NCI-H2081 (cell line): Measurements from ENCODE around the gene IGSF5.
"Not testable (repeated sequence)": the region's sequence is repeated elsewhere in the genome, so short reads cannot be mapped to it uniquely, and the experiment has no call there.

Experiments
- DNase-seq, 2 experiments: peaks; one replicate each; lab custom pipeline; 2025; lab: John Stamatoyannopoulos, UW

The IGSF5 gene

DNA sequence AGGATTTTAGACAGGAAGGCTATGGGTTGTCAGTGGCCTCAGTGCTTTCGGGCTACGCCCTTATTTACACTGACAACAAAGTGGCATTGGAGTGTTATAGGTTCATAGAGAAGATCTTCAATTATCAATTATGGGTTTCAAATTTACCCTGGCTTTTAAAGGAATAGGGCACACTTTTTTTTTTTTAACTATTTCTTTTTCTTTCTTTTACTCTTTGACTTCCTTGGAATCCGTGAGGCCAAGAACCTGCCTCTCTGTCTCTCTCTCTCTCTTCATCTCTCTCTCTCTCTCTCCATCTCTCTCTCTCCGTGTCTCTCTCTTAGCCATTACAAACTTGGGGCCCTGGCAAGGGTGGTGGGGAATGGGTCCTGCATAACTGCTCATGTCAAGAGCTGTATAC lies at the start of gene IGSF5:
TSS of gene IGSF5 (plus strand) at position 301 of the 400 bp plus-strand sequence. CDS start 327 bp downstream, outside the sequence.
- DNase-seq: not testable (repeated sequence)

- no peak for DNase-seq
Measured at GRCh38 chr21:39696196-39696595, 48.8 kb upstream of the IGSF5 start.

DNA sequence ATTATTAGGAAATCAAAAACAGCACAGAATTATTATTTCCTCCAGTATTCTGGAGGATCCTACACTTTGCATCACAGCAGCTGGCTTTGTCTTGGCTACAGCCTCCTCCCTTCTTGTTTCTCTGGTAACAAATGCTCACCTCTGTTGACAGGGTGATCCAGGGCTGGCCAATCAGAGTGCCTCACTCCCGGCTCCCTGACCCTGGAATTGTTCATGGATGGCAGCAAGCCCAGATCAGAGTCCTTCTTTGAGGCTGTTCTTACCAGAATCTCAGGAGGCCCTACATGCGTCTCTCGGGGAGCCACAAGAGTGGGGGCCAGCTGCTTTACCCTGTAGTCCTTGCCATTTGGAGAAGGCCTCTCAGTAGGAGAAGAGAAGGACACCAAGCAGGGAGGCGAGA lies 48.4 kb upstream of the IGSF5 start:
- DNase-seq: peak in 1 of 2 experiments; percentile 54

DNA sequence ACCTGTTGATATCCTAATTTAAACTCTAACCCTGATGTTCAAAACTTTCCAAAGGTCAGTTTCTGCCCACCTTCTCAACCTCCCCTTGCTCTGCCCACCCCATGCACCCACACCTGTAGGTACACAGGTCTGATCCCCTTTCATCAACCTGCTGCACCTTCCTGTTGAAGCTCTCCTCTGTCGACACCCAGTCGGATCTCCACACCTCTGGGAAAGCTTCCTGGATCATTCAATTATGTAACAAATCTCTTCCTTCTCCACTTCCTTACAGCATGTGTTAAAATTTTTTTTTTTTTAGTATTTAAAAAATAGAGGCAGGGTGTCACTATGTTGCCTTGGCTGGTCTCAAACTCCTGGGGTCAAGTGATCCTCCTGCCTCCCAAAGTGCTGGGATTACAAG lies 44.7 kb upstream of the IGSF5 start:
- no peak for DNase-seq

GRCh38 chr21:39703578-39703977 lies 41.4 kb upstream of the IGSF5 start:
- no peak for DNase-seq

DNA sequence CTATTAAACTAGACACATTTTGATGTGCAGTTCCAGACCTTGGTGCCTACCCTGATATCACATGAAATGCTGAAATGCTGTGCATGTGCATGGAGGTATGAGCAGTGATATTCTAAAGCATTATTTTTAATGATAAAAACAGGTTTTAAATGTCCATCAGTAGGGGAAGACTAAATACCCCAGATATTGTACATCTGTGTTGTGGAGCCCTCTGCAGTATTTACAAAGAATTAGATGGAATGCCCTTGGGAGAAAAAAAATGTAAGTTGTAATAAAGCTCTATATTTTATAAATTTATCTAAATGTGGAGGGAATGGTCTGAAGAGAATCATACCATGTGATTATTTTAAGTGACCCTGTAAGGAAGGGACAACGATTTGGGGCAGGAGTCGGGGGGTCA lies 39.1 kb upstream of the IGSF5 start:
- DNase-seq: no peak

DNA sequence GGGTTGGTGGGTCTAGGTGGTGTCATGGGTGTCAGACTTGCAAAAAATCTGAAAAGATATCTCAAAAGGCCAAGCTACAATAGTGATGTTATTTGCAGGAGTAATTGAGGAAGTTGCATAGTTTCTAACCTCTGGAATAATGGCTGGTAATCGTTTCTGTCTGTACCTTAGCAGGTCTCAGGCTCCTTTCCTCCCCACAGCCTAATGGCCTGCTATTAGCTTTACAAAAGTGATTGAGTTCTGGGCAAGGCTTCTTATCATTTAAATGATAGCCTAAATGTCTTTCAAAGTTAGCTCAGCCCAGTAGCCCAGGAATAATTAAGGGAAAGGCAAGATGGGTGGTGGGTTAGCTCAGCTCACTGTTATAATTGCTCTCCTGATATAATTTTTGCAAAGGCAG lies 37.7 kb upstream of the IGSF5 start:
- DNase-seq: no peak

- no peak for DNase-seq
Measured at GRCh38 chr21:39710866-39711265, 34.1 kb upstream of the IGSF5 start.

- no peak for DNase-seq
Measured at GRCh38 chr21:39712273-39712672, 32.7 kb upstream of the IGSF5 start.

DNA sequence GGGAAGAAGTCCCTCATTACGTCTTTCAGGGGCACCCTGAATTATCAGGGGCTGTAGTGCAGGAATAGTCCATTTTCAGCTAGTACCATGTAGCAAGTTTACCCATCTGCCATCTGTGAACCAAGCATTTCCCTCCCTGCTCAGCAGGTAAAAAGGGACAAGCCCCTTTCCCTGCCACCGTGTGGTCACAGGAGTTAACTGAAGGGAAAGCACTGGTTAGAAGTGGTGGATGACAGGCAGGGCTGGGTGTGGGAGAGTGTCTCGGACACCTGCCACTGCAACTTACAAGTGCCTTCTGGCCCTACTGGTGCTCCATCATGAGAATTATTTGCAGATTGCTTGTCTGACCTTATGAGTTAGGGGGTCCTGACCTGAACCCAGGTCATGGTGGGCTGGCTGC lies 32.0 kb upstream of the IGSF5 start:
- DNase-seq: no peak

DNA sequence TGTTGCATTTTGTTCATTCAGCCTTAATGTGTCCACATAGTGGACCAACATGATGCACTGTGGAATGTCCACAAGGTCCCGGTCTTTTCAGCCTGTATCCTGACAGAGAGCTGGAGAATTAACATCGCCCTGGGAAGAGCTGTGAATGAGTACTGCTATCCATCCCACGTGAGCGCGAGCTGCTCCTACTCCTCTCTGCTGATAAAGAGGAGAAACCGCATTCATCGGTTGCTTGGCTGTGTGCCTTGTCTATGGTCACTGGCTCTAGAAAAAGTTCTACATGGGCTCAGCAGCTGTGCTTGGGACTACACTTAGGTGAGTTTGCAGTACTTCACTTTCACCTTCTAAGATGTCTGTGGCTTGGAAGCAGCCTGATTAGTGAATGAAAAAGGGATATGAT lies 31.1 kb upstream of the IGSF5 start:
- DNase-seq: no peak

DNA sequence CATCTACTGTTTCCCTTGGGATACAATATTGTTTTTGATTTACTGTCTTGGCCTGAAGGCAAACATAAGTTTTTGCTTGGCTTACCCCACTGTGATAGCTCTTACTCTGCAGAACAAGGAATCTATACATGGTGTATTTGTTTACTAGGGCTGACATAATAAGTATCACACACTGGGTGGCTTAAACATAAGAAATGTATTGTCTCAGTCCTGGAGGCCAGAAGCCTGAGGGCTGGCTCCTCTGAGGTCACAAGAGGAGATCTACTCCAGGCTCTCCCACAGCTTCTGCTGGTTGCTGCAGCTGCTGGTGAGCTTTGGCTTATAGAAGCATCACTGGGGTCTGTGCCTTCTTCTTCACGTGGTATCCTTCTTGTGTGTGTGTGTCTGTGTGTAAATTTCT lies 30.7 kb upstream of the IGSF5 start:
- no peak for DNase-seq

DNA sequence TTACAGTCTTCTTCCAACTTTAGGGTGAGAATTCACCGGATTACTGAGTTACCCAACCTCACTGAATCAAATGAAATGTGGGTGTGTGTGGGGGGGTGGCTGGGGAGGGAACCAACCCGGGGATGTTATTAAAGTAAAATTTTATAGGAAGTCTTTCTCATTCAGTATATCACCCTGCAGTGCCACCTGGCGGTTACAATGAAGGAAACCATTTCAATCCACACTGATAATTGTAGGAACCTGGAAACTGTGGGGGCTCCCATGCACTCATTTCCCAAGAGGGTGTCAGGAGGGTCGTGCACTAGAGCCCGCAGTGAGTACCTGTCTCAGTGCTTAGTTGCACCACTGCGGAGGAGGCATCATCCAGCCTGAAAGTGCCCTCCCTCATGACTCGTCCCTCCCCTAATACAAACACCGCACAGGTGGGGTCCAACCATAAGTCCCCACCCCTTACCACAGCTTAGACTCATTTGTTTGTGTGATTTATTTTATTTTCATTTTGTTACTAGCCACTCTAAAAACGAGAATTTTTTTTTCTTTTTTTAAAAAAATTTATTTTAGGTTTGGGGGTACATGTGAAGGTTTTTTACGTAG lies 29.1 kb upstream of the IGSF5 start:
- peak; percentile 39 to 51 for DNase-seq

GRCh38 chr21:39720126-39720778 lies 24.7 kb upstream of the IGSF5 start:
- DNase-seq: no peak

- no peak for DNase-seq
Measured at GRCh38 chr21:39721885-39722284, 23.1 kb upstream of the IGSF5 start.

DNA sequence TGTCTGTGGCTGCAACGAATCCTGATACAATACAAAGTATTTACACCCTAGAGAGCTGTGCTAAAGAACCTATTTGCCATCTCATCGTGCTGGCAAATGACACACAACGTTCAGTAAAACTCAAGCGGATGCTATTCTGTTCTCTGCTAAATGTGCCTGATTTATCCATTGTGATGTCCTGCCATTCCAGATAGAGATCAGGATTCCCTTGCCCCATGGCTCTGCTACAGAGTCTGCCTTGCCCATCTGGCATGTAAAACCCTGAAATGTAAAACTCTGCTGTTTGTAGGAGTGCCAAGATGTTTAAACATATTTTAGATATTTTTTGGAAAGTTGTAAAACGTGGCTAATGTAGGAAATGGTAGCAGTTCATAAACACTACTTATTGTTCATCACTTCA lies 20.0 kb upstream of the IGSF5 start:
- DNase-seq: no peak

DNA sequence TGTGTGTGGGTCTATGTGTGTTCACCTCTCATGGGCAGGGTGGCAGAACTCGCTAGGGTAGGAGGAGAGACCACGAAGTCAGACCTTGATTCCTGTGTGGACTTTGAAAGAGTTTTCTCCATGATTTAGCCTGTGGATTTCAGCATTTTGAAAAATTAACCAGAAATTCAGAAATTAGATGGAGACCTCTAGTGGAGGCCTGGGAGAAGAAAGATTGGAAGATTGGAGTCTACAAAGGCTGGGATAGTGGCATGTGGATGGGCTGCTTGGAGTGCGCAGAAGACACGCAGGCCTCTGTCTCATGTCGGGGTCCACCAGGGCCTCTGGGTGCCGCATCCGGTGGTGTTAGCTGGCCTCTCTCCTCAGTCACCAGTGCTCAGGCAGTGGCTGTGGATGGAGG lies 18.9 kb upstream of the IGSF5 start:
- no peak for DNase-seq

- DNase-seq: no peak
Measured at GRCh38 chr21:39727401-39728120, 17.4 kb upstream of the IGSF5 start.

- DNase-seq: no peak
Measured at GRCh38 chr21:39728341-39728740, 16.6 kb upstream of the IGSF5 start.

DNA sequence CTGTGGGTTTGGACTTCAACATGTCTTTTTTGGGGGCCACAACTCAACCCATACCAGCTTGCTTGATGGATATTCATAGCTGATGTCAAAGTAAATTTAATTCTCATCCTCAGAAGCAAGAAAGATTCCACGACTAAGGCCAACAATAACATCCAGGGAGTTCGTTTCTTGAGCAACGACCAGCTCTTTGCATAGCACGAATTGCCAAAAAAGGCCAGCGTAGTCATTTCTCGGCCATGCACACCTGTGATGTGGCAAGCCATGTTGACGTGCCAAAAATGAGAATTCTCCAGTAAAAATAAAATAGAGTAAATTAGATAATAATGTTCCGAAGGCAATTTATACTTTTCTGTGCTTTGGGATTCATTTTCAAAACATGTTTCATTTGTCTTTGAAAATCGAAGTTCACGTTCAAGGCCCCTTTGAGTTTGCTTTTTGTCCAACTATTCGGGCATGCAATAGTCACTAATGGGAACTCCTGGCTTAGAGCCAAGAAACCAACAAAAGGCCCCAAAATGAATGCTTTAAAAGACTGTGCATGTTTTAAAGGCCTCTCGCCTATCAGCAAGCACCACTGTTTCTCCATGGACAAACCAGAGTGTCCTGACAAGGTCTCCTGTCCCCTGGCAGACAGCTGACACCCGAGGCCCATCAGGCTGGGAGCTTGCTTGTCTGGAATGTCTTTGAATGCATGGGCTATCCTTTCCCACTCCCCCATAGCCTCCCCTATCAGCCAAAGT lies 14.4 kb upstream of the IGSF5 start:
- DNase-seq: no peak

GRCh38 chr21:39736716-39737115 lies 8.3 kb upstream of the IGSF5 start:
- no peak for DNase-seq

GRCh38 chr21:39737376-39738000 lies 7.5 kb upstream of the IGSF5 start:
- no peak for DNase-seq
